DMS 273 treated with DMSO at 0.1 percent for 48 hours (cell line): ENCODE measurements around the gene CFAP300.

ENCODE experiments used
- DNase-seq: peaks from one replicate; lab custom pipeline; 2025; lab: John Stamatoyannopoulos, UW

Gene CFAP300

GRCh38 chr11:102047305-102047924 is at the start of gene CFAP300:
Gene CFAP300 (plus strand): TSS chr11:102047437. CDS start chr11:102047471, 34 bp downstream.
- DNase-seq: no peak

GRCh38 chr11:102001657-102002338 is 45.4 kb upstream of the CFAP300 start:
- no peak for DNase-seq

GRCh38 chr11:102004220-102004619 is 43.0 kb upstream of the CFAP300 start:
- no peak for DNase-seq

- DNase-seq: no peak
Observed at GRCh38 chr11:102005306-102005705, 41.9 kb upstream of the CFAP300 start.

- DNase-seq: no peak
Observed at GRCh38 chr11:102006835-102007566, 40.2 kb upstream of the CFAP300 start.

GRCh38 chr11:102007567-102008437 is 39.4 kb upstream of the CFAP300 start:
- peak; percentile 1 for DNase-seq

- no peak for DNase-seq
Observed at GRCh38 chr11:102010776-102011494, 36.3 kb upstream of the CFAP300 start.

GRCh38 chr11:102012946-102013345 is 34.3 kb upstream of the CFAP300 start:
- no peak for DNase-seq

GRCh38 chr11:102014756-102015155 is 32.5 kb upstream of the CFAP300 start:
- DNase-seq: no peak

- no peak for DNase-seq
Observed at GRCh38 chr11:102017026-102017425, 30.2 kb upstream of the CFAP300 start.

- no peak for DNase-seq
Observed at GRCh38 chr11:102026217-102026616, 21.0 kb upstream of the CFAP300 start.

GRCh38 chr11:102026959-102027358 is 20.3 kb upstream of the CFAP300 start:
- DNase-seq: no peak

GRCh38 chr11:102036757-102037156 is 10.5 kb upstream of the CFAP300 start:
- DNase-seq: no peak

- no peak for DNase-seq
Observed at GRCh38 chr11:102046841-102047240, 396 bp upstream of the CFAP300 start.

- no peak for DNase-seq
Observed at GRCh38 chr11:102050927-102051575, 3.8 kb downstream of the CFAP300 start.

GRCh38 chr11:102061276-102061675 is 14.0 kb downstream of the CFAP300 start:
- no peak for DNase-seq

- DNase-seq: no peak
Observed at GRCh38 chr11:102062106-102062505, 14.9 kb downstream of the CFAP300 start.

- DNase-seq: no peak
Observed at GRCh38 chr11:102064316-102064715, 17.1 kb downstream of the CFAP300 start.

- DNase-seq: no peak
Observed at GRCh38 chr11:102070766-102071165, 23.5 kb downstream of the CFAP300 start.

GRCh38 chr11:102071497-102072472 is 24.5 kb downstream of the CFAP300 start:
- no peak for DNase-seq
